Measurements from ENCODE around the gene POLR2H.

- no peak for TF ChIP-seq CTCF (IDR thresholded peaks at IDR 0.05)
- no peak for TF ChIP-seq POLR2A (IDR thresholded peaks at IDR 0.05)
These were observed 23.4 kb downstream of the POLR2H start for GRCh38 chr3:184384856-184385422.
